GM13976 (cell line): ENCODE measurements around the gene ZDHHC18.

Experiments
- DNase-seq: peaks from one replicate; pipeline ENCODE4 v3.0.0; 2012; ENCODE audit warnings: low spot score
- in situ Hi-C: fragments of 300-500 bp; cut with MboI; formaldehyde crosslinking; loops from one replicate; pipeline ENCODE4 v1.12.0; 2022; ENCODE audit warnings: low sequenced_read_pairs, mixed read lengths, inconsistent platforms; ENCODE audit not compliant: unreplicated experiment
- TF ChIP-seq, protein P1 (sequence below): IDR thresholded peaks from 2 replicates; pipeline ENCODE4 v1.5.1; 2012; ENCODE audit warnings: borderline replicate concordance, mild to moderate bottlenecking; ENCODE audit not compliant: insufficient read depth; ENCODE audit errors: extremely low read depth, missing control alignments, control extremely low read depth

ZDHHC18 gene

DNA sequence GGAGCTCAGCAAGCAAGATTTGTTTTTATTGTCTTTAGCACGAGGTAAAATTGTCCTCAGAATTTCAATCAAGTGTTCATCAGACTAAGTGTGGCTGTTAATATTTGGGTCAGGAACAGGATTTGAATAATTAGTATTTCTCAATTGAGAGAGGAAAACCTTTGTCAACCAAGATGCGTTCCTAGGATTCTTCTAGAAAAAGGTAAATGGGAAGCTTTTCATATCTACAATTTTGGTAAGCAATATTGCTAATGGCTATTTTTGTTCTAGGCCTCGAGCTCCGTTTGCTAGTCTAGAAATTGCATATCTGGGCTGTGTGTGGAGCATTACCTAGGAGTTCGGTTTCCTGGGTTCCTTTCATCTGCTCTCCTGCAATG lies 42.9 kb upstream of the ZDHHC18 start:
- DNase-seq: no peak
- TF ChIP-seq, protein P1, sequence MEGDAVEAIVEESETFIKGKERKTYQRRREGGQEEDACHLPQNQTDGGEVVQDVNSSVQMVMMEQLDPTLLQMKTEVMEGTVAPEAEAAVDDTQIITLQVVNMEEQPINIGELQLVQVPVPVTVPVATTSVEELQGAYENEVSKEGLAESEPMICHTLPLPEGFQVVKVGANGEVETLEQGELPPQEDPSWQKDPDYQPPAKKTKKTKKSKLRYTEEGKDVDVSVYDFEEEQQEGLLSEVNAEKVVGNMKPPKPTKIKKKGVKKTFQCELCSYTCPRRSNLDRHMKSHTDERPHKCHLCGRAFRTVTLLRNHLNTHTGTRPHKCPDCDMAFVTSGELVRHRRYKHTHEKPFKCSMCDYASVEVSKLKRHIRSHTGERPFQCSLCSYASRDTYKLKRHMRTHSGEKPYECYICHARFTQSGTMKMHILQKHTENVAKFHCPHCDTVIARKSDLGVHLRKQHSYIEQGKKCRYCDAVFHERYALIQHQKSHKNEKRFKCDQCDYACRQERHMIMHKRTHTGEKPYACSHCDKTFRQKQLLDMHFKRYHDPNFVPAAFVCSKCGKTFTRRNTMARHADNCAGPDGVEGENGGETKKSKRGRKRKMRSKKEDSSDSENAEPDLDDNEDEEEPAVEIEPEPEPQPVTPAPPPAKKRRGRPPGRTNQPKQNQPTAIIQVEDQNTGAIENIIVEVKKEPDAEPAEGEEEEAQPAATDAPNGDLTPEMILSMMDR: no peak
- in situ Hi-C loops: no loop called here

DNA sequence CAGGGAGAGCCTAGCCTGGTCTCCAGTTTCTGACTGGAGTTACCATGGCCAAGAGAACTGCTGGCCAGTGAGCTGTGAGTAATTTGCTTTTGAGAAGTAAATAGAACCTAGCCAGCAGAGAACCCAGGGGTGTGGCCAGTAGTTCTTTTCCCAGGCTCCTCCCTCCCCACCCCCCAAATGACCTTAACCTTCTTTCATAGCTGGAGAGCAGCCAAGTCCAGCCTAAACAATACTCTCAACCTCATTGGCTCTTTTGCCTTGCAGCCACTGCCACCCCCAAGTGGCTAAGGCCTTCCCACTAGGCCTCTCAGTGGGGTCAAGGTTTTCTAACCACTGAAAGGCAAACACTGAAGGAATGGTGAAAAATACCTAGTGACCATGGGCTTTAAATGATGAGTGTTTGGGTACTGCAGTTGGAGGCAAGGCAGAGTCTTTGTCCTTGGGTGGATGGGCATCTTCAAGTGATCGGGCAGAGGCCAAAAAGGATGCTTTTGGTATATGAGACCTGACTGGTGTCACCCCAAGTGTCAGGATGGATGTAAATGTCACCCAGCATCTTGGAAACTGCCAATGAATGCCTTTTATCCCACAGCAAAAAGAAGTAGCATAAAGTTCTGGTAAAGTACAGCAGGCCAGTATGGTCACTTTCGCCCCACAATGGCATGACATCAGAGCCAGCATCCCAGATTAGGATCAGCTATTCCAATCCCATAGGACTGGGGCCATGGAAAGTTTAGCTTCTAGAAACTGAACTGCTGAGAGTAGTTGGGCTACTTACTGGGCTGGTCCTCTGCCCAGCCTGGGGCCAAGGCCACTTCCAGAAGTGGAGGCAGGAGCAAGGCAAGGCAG lies 42.2 kb upstream of the ZDHHC18 start:
- in situ Hi-C loops: no loop called here
- DNase-seq: no peak
- TF ChIP-seq, protein P1: no peak

DNA sequence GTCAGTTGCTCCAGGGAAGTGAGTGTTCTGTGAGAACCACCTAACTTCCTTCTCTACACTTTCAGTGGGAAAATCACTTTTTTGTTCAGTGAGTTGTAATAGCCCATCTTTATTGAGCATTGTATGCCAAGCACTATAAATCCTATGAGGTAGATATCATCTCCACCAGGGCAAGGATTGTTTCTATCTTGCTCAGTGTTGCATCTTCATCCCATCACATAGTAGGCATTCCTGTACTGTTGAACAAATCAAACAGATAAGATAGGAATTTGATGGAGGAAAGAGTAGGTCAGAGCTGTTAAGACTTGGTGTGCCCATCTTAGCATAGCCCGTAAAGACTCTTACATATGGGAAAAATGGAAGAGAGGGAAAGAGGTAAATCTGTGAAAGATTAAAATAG lies 41.6 kb upstream of the ZDHHC18 start:
- in situ Hi-C loops: loop anchor here (5.0 kb wide), 1 partner anchor 178 kb away; no protein-coding TSS in a partner anchor
- TF ChIP-seq, protein P1: no peak
- DNase-seq: no peak

DNA sequence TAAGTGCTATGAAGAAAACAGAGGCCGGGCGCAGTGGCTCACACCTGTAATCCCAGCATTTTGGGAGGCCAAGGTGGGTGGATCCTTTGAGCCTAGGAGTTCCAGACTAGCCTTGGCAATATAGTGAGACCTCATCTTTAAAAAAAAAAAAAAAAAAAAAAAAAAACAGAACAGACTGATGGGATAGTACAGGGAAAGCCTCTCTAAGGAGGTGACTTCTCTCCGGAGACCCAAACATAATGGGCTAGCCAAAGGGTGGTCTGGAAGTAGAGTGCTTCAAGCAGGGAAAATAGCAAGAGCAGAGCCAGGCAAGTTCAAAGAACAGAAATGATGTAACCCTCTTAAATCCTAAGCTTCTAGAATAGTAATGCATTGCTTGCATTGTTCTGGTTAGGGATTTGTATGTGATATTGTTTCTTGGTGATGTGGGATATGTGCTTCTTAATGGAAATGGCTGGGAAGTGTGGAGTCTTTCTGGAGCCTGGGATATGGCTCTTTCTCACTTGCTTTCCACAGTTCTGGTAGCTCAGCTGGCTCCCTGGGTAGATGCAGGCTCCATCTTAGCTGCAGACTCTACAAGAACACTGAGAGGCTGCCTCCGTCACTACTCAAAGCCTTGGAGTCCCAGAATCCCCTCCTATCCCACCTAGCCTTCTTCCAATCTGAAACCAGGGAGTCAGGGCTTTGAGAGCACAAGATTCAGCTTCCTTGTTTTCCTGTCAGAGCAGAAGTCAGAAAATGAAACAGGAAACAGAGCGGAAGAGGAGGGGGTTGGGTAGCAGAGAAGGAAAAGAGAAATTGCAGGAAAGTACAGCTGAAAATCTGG lies 40.7 kb upstream of the ZDHHC18 start:
- in situ Hi-C loops: loop anchor here (5.0 kb wide), 1 partner anchor 179 kb away; no protein-coding TSS in a partner anchor
- no peak for DNase-seq
- TF ChIP-seq, protein P1: no peak

DNA sequence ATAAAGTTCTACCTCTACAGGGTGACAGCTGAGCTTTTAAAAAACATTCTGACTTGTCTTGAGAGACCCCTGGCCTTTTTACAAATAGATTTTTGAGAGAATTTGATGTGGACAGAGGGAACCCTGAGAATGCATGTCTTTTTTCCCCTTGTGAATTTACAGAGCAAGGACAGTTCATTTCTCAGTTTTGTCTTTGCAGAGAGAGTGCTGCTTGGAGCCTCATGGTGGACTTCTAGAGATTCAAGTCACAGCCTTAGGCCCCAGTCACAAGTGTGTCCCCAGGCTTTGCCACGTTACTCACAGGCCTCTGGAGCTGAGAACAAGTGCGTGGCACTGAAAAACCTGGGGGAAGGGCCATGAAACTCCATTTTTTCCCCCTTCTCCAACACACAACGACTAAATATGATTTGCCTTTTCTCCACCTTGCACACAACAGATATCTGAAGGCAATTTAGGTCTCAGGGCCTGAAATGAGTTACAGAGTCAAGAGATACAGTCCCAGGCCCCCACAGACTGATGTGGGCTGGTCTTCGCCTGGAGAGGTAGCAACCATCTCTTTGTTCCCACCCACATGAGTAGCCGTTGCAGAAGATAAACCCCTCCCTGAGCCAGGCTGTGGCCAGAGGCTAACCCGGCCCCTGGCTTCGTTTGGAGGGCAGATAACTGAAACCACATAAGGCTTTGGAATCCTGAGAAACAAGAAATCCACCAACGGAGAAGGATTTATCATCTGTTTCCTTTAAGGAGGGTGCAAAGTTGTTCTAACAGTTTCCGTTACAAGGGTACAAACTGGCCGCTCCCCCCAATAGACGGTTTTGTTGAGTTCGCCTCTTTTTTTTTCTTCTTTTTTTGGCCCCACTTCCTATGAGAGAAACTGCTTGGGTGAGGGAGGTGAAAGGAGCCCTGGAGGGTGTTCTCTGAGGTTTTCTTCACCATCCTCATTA lies 39.8 kb upstream of the ZDHHC18 start:
- peak; percentile 70 for DNase-seq
- TF ChIP-seq, protein P1: no peak
- in situ Hi-C loops: loop anchor here (5.0 kb wide), 1 partner anchor 179 kb away; no protein-coding TSS in a partner anchor

DNA sequence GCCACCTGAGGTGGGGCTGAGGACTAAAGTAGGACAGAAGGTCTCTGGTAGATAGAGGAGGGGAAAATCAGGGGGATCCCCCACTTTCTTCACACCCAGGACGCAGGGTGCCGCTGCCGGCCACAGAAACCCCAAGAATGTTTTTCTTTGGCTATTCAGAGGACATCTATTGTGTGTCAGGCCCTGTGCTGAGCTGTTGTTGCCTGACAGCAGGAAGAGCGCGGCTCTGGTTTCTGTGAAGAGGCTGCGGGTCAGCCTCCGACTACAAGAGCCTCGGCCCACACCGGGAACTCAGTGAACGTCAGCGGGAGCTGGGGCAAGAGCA lies 39.1 kb upstream of the ZDHHC18 start:
- in situ Hi-C loops: loop anchor here (5.0 kb wide), 1 partner anchor 180 kb away; no protein-coding TSS in a partner anchor
- TF ChIP-seq, protein P1: no peak
- peak; percentile 83 for DNase-seq
